Activated naive CD4-positive, alpha-beta T cell treated with anti-CD3 and anti-CD28 coated beads, Interleukin-2, amount 50 U/mL, for 16 hours (primary cell): Measurements from ENCODE around the gene DISC1.
A peak's percentile ranks its signal among the peaks of the same experiment; 100 is the strongest.

Experiments used
- DNase-seq: peaks from one replicate; pipeline ENCODE4 v3.0.0-alpha.2; 2020

Gene DISC1

DNA sequence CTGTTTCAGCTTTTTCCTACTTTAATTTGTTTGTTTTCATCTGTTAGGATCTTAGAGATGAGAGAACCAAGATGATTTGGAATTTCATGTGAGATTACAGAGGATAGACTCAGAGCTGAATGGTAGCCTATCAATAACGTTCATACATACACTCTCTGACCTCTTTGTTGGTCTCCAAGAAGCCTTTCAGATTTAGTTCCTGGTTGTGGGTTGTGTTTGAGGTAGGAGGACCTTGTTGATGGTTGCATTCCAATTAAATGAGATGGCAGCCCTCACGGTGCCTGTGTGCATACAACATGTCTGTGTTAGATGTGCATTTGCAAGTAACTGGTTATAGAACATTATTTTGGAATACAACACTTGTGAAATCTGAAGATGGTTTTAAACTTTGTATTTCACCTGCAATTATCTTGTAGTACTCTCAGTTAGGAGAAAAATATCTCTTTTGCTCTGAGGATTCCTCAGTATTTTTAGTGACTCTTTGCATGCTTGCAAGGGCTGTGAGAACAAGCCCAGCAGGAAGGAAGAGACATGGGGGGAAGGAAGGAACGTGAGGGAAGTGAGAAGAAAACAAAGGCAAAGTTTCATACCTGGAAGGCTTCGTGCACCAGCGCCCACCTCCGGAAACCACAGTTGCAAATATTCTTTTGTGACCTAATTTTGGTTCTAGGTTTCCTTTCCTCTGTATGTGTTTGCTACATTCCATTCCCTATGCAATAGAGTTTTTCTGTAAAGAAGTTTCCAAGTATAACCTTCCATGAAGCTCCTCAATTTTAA, 291.8 kb downstream of the DISC1 start:
- no peak for DNase-seq

DNA sequence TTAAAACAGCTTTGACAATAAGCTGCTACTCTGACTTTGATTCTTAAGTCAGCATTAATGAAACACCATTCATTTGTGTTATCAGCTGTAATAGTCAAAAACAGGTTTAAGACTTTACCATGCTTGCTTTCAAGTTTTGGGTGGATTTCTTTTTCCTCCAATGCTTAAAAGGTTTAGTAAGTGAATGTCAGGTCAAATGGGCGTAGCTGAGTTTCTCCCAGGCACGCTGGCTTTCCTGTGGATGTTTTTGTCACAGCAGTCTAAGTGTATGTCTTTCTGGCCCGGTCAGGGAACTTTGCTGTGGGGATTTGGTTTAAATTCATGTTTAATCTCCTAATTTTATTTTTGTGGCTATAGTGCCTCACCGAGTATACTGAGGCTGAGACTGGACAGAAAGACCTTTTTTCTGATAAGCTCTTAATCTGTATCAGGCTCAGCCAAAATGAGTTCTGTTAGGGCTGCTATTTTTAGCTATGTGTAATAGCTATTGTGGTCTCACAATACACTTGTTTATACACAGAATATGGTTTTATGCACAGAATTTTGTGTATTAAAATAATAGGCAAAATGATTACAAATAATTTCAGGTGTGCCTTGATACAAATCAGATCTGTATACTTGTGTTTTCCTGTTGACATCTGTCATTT, 292.8 kb downstream of the DISC1 start:
- DNase-seq, result no peak

GRCh38 chr1:231919886-231920285, 293.3 kb downstream of the DISC1 start:
- no peak for DNase-seq

DNA sequence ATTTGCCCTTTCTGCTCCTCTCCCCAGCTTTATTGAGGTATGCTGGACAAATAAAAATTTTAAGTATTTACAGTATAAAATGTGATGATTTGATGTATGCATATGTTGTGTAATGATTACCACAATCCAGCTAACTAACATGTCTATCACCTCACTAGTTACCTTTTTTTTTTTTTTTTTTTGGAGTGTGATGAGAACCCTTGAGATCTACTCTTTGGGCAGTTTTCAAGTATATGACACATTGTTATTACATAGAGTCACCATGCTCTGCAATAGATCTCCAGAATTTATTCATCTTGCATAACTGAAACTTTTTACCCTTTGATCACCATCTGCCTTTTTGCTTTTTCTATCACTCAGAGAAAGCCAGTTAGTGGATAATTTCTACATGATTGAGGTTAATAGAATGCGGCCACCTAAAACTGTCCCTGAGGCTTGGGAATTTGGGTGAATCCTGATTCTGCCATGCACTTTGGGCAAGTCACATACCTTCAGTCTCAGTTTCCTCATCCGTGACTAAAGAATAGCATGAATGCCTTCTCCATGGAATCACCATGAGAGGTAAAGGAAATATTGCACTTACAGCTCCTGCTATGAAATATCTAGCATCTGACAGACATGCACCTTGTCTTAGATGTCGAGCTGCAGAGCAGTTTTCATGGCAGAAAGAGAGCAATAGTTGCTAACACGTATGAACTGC, 295.2 kb downstream of the DISC1 start:
- DNase-seq, result no peak

DNA sequence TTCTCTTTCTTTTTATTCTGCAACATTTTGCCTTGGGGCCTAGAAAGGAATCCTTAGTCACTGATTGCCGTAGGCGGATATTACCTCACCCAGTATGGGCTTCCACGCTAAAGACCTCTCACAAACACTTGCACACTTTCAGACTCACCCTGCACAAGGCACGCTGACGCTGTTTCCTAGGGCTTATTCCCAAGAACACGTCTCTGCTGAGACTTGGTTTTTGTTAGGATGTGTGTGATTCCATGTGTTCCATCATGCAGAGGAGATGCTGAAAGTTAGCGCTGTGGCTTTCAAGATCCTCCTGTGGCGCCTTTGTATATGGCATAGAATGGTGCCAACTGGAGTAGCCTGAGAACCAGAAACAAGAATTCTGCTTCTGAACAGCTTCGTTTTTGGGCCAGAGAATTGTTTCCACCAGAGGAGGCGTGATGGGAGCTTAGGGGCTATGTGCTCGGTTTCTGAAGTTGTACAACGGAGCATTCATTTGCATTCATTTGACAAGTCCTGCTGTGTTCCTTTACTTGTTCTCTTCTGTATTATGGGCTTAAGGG, 297.0 kb downstream of the DISC1 start:
- DNase-seq, result no peak

DNA sequence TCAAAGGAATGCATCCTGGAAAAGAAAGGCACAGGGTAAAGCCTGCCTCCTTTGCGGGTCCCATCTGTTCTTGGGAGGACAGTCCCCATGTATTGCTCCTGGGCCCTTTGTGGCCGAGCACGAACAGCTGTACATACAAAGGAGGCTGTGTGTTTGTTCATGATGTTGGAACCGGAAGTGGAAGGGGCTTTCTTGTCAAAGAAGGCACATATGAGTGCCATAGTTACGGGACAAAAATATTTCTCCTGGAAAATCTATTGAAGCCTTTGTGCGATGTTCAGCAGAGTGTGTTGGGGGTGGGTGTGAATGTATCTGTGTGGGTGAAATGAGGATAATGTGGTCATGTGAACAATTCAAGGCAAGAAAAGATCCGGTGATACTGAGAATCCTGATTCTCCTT, 297.6 kb downstream of the DISC1 start:
- no peak for DNase-seq

DNA sequence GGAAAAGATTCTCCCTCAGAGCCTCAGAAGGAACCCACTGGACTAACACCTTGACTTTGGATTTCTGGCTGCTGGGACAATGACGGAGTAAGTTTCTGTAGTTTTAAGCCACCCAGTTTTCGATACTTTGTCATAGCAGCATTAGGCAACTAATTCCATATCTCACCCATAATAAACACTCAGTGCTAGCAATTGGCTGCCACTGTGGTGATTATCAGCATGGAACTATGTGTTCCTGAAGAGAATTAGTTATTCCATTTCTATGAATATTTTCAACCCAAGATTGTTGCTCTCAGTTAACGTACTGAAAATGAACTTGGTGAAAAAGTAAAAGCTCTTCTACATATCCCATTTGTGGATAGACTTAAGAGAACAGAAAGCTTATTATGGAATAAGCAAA, 299.3 kb downstream of the DISC1 start:
- no peak for DNase-seq

DNA sequence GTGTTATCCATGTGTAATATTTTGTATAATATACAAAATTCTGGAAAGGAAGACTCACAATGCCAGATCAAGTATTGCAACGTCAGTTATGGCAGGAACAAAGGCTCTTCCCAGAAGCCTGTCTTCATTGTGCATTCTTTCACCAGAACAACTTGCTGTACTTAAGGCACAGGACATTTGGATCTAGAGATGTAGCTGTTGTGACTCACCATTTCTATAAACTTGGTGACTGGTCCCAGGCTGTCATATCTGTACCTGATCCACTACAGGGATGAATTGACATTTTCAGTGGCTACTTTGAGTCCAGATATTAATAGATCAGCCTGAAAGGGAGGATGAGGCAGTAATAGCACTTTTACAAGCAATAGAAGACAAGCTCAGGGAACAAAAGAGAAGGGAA, 299.8 kb downstream of the DISC1 start:
- DNase-seq, result no peak

- DNase-seq, result no peak
Measured at GRCh38 chr1:231926933-231927332, 300.3 kb downstream of the DISC1 start.

- DNase-seq, result no peak
Measured at GRCh38 chr1:231927431-231927830, 300.8 kb downstream of the DISC1 start.

DNA sequence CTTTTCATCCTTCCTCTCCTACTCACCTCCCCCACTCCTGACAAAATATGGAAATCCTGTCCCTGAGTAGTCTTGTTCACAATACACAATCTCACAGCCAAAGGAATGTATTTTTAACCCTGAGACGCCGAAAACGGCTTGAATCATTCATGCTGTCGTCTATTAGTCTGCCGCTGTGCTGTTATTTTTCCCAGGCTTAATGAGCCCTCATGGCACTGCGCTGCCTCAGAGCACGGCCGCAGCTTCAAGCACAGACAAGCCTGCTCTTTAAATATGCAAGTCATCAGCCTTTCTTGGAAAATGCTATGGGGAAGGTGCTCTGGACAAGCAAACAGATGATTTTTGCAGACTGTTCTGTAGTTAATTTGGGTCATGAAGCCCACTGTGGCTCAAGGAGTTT, 302.7 kb downstream of the DISC1 start:
- no peak for DNase-seq

GRCh38 chr1:231930257-231930947, 303.8 kb downstream of the DISC1 start:
- no peak for DNase-seq

GRCh38 chr1:231931146-231931545, 304.6 kb downstream of the DISC1 start:
- DNase-seq, result no peak

DNA sequence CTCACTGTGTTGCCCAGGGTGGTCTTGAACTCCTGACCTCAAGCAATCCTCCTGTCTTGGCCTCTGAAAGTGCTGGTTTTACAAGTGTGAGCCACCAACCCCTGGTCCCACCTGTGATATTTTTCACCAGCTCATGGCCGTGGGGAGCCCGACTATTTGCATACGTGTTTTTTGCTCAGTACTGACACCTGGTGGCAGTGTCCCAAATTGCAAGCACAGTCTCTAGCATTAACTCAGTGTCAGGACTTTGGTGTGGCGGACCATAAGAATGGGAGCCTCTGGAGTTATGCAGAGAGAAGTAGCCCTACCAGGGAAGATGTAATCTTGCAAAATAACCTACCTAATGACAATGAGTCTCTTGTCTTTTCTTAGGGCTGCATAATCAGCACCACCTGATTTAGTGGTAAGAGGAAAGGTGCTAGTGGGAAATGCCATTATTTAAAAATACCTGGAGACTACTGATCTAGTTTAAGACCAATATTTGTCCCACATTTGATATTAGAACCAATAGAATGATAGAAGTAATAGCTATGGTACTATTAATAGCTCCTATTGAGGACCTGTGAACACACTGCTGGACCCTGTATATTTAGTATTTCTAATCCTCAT, 305.4 kb downstream of the DISC1 start:
- peak; percentile 32 for DNase-seq

DNA sequence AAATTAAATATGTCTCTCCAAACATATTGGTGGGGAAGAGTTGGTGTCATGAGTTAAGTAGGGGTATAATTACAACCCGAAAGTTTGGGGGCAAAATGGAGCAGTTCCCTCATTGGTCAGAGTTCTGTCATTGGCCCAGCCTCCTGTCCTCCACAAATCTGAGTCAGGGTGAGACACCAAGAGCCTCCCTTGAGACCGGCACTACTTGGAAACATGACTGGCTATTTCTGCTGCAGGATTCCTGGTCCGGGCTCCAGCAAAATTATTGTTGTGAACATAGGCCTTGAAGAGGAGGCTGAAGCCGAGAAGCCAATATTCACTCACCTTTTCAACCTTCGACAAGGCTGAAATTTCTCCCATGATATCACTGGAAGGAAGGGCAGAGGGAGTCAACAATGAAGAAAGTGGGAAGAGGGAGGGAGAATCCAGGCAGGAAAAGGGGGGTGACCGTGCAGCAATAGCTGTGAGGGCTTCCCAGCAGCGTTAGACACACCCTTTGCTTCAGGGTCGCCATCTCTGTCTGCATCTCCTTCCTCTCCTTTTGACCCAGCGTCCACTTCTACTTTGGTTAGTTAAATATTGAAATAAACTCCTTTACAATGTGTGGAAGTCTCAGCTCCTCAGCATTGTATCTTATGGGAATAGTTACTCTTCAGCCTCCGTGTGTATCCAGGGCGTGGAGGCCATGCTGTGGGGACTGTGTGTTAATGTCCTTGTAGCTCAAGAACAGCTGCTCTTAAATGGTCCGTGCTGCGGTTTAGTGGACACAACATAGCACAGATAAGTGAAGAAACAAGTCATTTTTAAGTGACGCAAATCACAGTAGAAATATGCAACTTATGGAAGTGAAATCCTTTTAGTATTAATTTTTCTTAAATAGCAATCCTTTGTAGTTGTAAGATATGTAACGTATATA, 307.4 kb downstream of the DISC1 start:
- no peak for DNase-seq

GRCh38 chr1:231934797-231935196, 308.2 kb downstream of the DISC1 start:
- DNase-seq, result no peak

GRCh38 chr1:231935856-231936255, 309.3 kb downstream of the DISC1 start:
- no peak for DNase-seq

DNA sequence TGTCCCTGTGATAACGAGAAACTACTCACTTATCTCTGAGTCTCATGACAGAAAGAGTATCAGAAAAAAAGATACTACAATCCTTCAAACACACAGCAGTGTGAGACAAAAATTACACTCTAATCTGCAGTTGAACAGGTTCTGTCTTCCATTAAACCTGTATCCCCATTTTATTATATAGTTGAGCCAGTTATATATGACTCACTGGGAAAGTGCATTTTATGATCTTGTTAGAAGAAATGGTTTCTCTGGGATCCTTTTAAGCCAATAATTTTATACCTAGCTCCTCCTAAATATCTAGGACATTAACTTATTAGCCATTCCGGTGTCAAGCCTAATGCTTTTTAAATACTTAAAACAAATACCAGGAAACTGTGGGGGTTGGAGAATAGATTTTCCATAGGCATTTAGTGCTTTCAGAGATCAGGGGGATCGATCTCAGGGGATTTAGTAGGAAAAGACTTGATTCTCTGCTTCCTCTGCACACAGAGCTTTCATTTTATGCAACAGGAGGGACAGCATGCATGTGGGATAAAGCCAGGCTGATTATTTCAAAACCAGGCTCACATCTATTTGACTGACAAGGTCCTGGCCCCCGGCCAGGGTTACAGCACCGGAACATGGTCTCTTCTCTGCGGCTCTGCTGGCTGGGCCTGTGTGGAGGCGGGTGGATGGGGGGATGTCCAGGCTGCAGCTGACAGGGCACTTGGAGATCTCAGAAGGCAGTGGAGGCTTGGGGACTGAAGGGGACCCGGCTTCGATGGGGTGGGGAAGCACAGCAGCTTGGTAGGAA, 310.6 kb downstream of the DISC1 start:
- DNase-seq, result no peak

GRCh38 chr1:231938211-231938610, 311.6 kb downstream of the DISC1 start:
- DNase-seq, result no peak

GRCh38 chr1:231938711-231939110, 312.1 kb downstream of the DISC1 start:
- DNase-seq, result no peak

DNA sequence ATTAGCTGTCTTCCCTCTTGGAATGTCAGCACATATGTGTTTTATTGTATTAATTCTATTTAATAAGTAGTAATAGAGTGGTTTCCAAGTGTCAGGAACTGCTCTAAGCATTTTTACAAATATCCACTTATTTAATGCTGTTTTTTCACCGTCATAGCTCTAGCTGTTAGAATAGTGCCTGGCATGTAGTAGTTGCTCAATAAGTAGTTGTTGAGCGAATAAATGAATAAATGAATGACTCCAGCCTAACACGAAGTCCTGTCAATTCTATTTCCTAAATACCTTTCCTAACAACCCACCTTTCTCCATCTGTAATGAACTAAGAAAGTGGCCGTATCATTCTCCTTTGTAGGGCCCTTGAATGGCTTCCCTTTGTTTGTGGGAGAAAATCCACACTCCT, 312.5 kb downstream of the DISC1 start:
- DNase-seq, result no peak
